GM12878 (cell line): Measurements from ENCODE around the gene MLXIPL. TPM values are rescaled to one million over a fixed set of nuclear protein-coding genes. Genes with fewer than 3 reads are reported as not detected.

Source experiments
- ATAC-seq: fragments of 200-7000 bp; cut with Tn5 transposase; 3 replicates; pipeline ENCODE4 v1.9.1; 2020; ENCODE audit warnings: mild to moderate bottlenecking, moderate library complexity
- BruUV-seq: library from RNA; stranded (reverse); fragments of 400-500 nt; replicated peaks from 2 replicates; lab custom pipeline; 2021; lab: Mats Ljungman, UMichigan
- CTCF ChIA-PET: fragments of 300-600 bp; sonication (Branson Sonifier 250); formaldehyde crosslinking; extraction: SDS; loops from one replicate; lab custom pipeline; 2021; ENCODE audit warnings: inconsistent platforms; lab: Yijun Ruan, JAX
- POLR2A ChIA-PET: fragments of 350-600 bp; formaldehyde crosslinking; extraction: SDS; loops from one replicate; lab custom pipeline; 2021; ENCODE audit warnings: inconsistent platforms; lab: Charles Lee
- RAD21 ChIA-PET: fragments of 300-600 bp; sonication (Branson Sonifier 250); formaldehyde crosslinking; loops from one replicate; lab custom pipeline; 2023; ENCODE audit warnings: antibody characterized with exemption; ENCODE audit not compliant: unreplicated experiment; lab: Charles Lee
- SMC1A ChIA-PET: fragments of 300-600 bp; sonication (Branson Sonifier 250); formaldehyde crosslinking; loops from one replicate; lab custom pipeline; 2023; ENCODE audit not compliant: unreplicated experiment, uncharacterized antibody; lab: Charles Lee
- DNase-seq: peaks from one replicate; pipeline ENCODE4 v3.0.0-alpha.2; 2011; ENCODE audit warnings: low read depth, low spot score
- FAIRE-seq: peaks from 3 replicates; lab custom pipeline; 2011; peaks lifted over from hg19 to GRCh38; lab: Jason Lieb, UNC
- H2AFZ ChIP-seq: 2 replicates; pipeline ENCODE4 v1.6.0; 2011; ENCODE audit warnings: low read depth, low read length, control low read depth; ENCODE audit not compliant: control insufficient read depth
- H3K27ac ChIP-seq: 2 replicates; pipeline ENCODE4 v1.5.1; 2011; ENCODE audit warnings: control low read depth; ENCODE audit not compliant: control insufficient read depth, insufficient read depth
- H3K27me3 ChIP-seq, 2 experiments: replicated peaks in 1 of 2; 2 replicates each; pipeline versions ENCODE4 v1.6.0 to v1.6.1; 2011; ENCODE audit warnings: low read length in 1 of 2; ENCODE audit not compliant: control insufficient read depth in 2 of 2, insufficient read depth in 2 of 2
- H3K36me3 ChIP-seq, 2 experiments: 2 replicates each; pipeline ENCODE4 v1.5.1; 2011; ENCODE audit warnings: low read length in 1 of 2; ENCODE audit not compliant: control insufficient read depth in 2 of 2, insufficient read depth in 2 of 2
- H3K4me1 ChIP-seq: 2 replicates; pipeline ENCODE4 v1.6.1; 2011; ENCODE audit warnings: mild to moderate bottlenecking, low read length, moderate library complexity, mixed read lengths; ENCODE audit not compliant: control insufficient read depth, insufficient read depth
- H3K4me2 ChIP-seq: 2 replicates; pipeline ENCODE4 v1.6.0; 2011; ENCODE audit warnings: control low read depth; ENCODE audit not compliant: control insufficient read depth, insufficient read depth
- H3K4me3 ChIP-seq: fragments of 200-600 bp; sonication (generic); 2 replicates; pipeline ENCODE4 v1.5.1; 2016
- H3K79me2 ChIP-seq: 2 replicates; pipeline ENCODE4 v1.6.0; 2011; ENCODE audit warnings: low read length; ENCODE audit not compliant: control insufficient read depth, insufficient read depth
- H3K9ac ChIP-seq: 2 replicates; pipeline ENCODE4 v1.8.0; 2011; ENCODE audit warnings: low read length, control low read depth, mixed read lengths; ENCODE audit not compliant: control insufficient read depth, insufficient read depth
- H3K9me3 ChIP-seq: replicated peaks from 3 replicates; pipeline ENCODE4 v1.5.1; 2011; ENCODE audit warnings: mild to moderate bottlenecking, low read length; ENCODE audit not compliant: control insufficient read depth, insufficient read depth
- H4K20me1 ChIP-seq: 2 replicates; pipeline ENCODE4 v1.6.0; 2011; ENCODE audit not compliant: control insufficient read depth, insufficient read depth
- ASH2L ChIP-seq: fragments of 300-600, 200-600 bp; sonication (generic); IDR thresholded peaks from 2 replicates; pipeline ENCODE4 v1.6.1; 2017; ENCODE audit warnings: low read depth, mild to moderate bottlenecking, borderline replicate concordance
- CREB1 ChIP-seq: IDR thresholded peaks from 2 replicates; pipeline ENCODE4 v1.6.1; 2012; ENCODE audit warnings: low read depth, mild to moderate bottlenecking, inconsistent platforms
- NFYB ChIP-seq: IDR thresholded peaks from 2 replicates; pipeline ENCODE4 v1.6.1; 2011; ENCODE audit warnings: low read depth, mild to moderate bottlenecking, low read length, improper control_type of control experiment, moderate library complexity; ENCODE audit not compliant: insufficient read depth
- SRF ChIP-seq, 2 experiments: IDR thresholded peaks; 2 replicates each; pipeline ENCODE4 v1.6.1; 2011; ENCODE audit warnings: low read depth in 2 of 2, low read length in 2 of 2, mild to moderate bottlenecking in 1 of 2, moderate library complexity in 1 of 2
- ZNF622 ChIP-seq: fragments of 450-650 bp; IDR thresholded peaks from 2 replicates; pipeline ENCODE4 v1.6.1; 2017; ENCODE audit warnings: mild to moderate bottlenecking, inconsistent platforms
- WGBS: methylation state at CpG from one replicate; pipeline ENCODE4 v1.1.6; 2016; ENCODE audit warnings: low lambda C conversion rate; ENCODE audit not compliant: insufficient replicate concordance, insufficient coverage; ENCODE audit errors: missing lambda C conversion rate; 5-methylcytosine and 5-hydroxymethylcytosine counted together
- in situ Hi-C: fragments of 300-500 bp; cut with MboI; formaldehyde crosslinking; loops from 9 replicates; pipeline ENCODE4 v1.14.3; 2018; ENCODE audit warnings: mixed read lengths
- intact Hi-C: fragments of 100-400 bp; cut with micrococcal nuclease; formaldehyde crosslinking; loops from one replicate; pipeline ENCODE4 v1.14.2; 2022; ENCODE audit not compliant: unreplicated experiment
- polyA plus RNA-seq, 11 experiments: library from polyadenylated mRNA; depleted of rRNA in 4 of 11; unstranded in 6 of 11; stranded (reverse) in 5 of 11; fragments of >200 nt; fragmentation: Nextera tagmentation in 4 of 11; fragmentation: Illumina TruSeq in 1 of 11; extraction: Ambion mirVana in 4 of 11; extraction: Trizol in 1 of 11; gene quantifications; 1 replicate in 1 of 11; 2 replicates in 10 of 11; pipeline versions ENCODE4 v1.2.1 to v1.2.3, GENCODE V29; 2011 to 2016; ENCODE audit warnings: inconsistent platforms in 2 of 11, missing spikeins in 2 of 11, low read depth in 1 of 11
- total RNA-seq, 4 experiments: library from RNA; depleted of rRNA in 3 of 4; stranded (reverse); fragments of >200 nt in 3 of 4; fragmentation: Illumina TruSeq in 1 of 4; extraction: Trizol in 1 of 4; gene quantifications; 2 replicates each; pipeline versions ENCODE4 v1.2.1 to v1.2.3, GENCODE V29; 2013 to 2021

Gene MLXIPL
- total and polyA plus RNA-seq, 10 of the 15 experiments (the other 5 are each of a cell fraction or from before 2014, with no cell fraction given): 0.21 TPM; not detected in 9

- Histone ChIP-seq H3K79me2 (no peaks in the 10 kb centered on the region), H3K27ac (no peak overlapping the region), H3K27me3 (no peaks in the 10 kb centered on the region; a peak in 2 of 4 replicates), H4K20me1 (no peaks in the 10 kb centered on the region), H3K4me2 (no peak overlapping the region), H3K4me1 (no peaks in the 10 kb centered on the region), H3K9me3 (no peaks in the 10 kb centered on the region), H3K36me3 (no peaks in the 10 kb centered on the region), H3K4me3 (no peak overlapping the region), H2AFZ (no peak overlapping the region), H3K9ac (no peak overlapping the region)
- in situ Hi-C loops: no loop called here
- no TSS peak for BruUV-seq
- ChIA-PET POLR2A (no interaction called here), SMC1A (interaction anchor here (1.3 kb wide), 1 partner anchor 118 kb away, joined by 3 read pairs; no protein-coding TSS in a partner anchor), RAD21 (interaction anchor here (0.6 kb wide), 1 partner anchor 19 kb away, joined by 4 read pairs; no protein-coding TSS in a partner anchor), CTCF (interaction anchor here (0.8 to 1.7 kb wide), 3 partner anchors 8 to 111 kb away, joined by 3 to 10 read pairs (median 6); no protein-coding TSS in a partner anchor)
- ATAC-seq (no peak), DNase-seq (no peak), FAIRE-seq (no peak)
- intact Hi-C loops: loop anchor here (5.0 kb wide), 1 partner anchor 53 kb away; the partner anchor contains the start of gene VPS37D
- TF ChIP-seq SRF (IDR thresholded peaks at IDR 0.05; ENCODE audit: low read depth in 2 of 2, low read length in 2 of 2) (no peak), ASH2L (no peak), NFYB (no peak), ZNF622 (no peak), CREB1 (no peak)
- 40% methylated on average over 14 of the region's 14 CpGs for WGBS
Measured at GRCh38 chr7:73613954-73614735, 10.2 kb downstream of the MLXIPL start.
